Measurements from ENCODE around the gene ZNF700.

GRCh38 chr19:11971041-11971440 is 46.1 kb downstream of the ZNF700 start:
- TF ChIP-seq CTCF (conservative IDR thresholded peaks at IDR 0.05; ENCODE audit: low read length): no peak
- no peak for TF ChIP-seq EZH2phosphoT487 (IDR thresholded peaks at IDR 0.05; ENCODE audit: borderline replicate concordance)
